Subcutaneous adipose tissue (tissue), 4 donors: Measurements from ENCODE around the gene KYNU. TPM values are rescaled to one million over a fixed set of nuclear protein-coding genes. Genes with fewer than 3 reads are reported as not detected.

Experiments used
- total RNA-seq, 4 donors: library from RNA; depleted of rRNA; stranded (reverse); fragments of >200 nt; gene quantifications; one replicate each; pipeline ENCODE4 v1.1.0, GENCODE V29; 2016
- TF ChIP-seq, protein P1 (sequence below): fragments of 450-650 bp; IDR thresholded peaks from one replicate; pipeline ENCODE4 v1.5.1; 2016; ENCODE audit warnings: low read depth, mild to moderate bottlenecking, control low read depth, antibody characterized with exemption, moderate library complexity

Gene KYNU
- total RNA-seq, 4 donors from 2014 or later = 3.4 to 38.9 (median 10.5) TPM

DNA sequence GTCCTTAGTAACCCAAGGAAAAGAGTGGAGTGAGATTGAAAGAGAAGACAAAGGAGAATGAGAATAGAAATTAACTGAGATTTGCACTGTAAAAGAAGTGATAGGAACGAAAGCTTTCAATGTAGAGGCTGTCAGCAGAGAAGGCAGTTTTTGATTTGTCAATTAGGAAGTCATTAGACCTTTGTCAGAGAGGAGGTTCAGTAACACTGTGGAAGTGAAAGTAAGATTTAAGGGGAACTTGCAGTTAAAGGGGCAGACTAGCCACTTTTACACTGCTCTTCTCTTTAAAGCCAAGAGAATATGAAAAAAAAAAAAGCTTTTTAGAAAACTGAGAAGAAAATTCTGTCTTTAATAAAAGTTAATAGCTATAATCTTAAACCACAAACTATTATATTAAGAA, 11.5 kb upstream of the KYNU start:
- TF ChIP-seq, protein P1, sequence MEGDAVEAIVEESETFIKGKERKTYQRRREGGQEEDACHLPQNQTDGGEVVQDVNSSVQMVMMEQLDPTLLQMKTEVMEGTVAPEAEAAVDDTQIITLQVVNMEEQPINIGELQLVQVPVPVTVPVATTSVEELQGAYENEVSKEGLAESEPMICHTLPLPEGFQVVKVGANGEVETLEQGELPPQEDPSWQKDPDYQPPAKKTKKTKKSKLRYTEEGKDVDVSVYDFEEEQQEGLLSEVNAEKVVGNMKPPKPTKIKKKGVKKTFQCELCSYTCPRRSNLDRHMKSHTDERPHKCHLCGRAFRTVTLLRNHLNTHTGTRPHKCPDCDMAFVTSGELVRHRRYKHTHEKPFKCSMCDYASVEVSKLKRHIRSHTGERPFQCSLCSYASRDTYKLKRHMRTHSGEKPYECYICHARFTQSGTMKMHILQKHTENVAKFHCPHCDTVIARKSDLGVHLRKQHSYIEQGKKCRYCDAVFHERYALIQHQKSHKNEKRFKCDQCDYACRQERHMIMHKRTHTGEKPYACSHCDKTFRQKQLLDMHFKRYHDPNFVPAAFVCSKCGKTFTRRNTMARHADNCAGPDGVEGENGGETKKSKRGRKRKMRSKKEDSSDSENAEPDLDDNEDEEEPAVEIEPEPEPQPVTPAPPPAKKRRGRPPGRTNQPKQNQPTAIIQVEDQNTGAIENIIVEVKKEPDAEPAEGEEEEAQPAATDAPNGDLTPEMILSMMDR = no peak

GRCh38 chr2:142866426-142866825, 11.0 kb upstream of the KYNU start:
- TF ChIP-seq, protein P1 = no peak

GRCh38 chr2:142867136-142867535, 10.3 kb upstream of the KYNU start:
- TF ChIP-seq, protein P1 = no peak

GRCh38 chr2:142868229-142868762, 9.2 kb upstream of the KYNU start:
- TF ChIP-seq, protein P1 = no peak

DNA sequence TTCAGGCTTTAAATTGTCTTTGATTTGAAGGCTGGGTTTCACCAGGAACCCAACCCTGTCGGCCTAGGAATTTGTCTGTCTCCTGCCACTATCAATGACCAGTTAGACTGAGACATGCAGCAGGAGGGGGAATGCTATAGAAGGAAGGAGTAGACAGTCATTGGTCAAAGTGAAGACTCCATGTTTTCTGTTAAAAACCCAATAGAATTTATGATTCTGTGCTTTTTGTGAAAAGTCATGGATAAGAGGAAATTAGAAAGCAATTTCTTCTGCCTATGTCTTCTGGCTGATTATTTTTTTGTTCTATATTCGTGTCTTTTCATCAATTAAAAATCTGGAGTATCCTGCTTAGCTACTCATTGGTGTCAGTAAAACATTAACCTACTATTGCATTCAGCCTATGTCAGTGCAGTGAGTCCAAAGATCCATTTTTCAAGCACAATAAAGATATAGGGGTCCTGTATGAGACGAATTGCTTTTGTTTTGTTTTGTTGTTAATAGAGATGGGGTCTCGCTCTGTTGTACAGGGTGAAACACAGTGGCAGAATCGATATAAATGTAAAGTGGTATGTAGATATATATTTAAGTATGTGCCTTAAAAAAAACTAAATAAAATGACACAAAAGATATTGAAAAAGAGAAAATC, 7.9 kb upstream of the KYNU start:
- TF ChIP-seq, protein P1 = no peak

DNA sequence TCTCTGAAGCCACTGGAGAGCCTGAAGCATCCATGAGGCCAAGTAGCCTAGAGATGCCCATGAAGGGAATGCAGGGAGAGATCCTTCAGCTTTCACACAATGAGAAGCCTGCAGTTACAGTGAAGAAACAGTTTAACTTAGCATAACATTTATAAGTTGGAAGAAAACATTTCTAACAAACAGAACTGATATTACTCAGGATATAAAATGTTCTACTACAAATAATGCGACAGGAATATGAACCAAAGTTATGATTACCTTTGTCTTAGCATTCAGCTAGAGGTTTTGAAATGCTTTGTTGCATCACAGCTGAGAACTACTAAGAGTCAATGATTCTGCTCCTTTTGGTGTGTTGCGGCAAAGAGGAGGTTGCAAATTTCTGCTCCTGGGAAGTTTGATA, 6.9 kb upstream of the KYNU start:
- TF ChIP-seq, protein P1 = no peak

- TF ChIP-seq, protein P1 = no peak
Measured at GRCh38 chr2:142871396-142871795, 6.1 kb upstream of the KYNU start.
